NB4 (cell line): ENCODE results near the gene MDM2.

Source experiments
- CTCF ChIP-seq: IDR thresholded peaks from one replicate; pipeline ENCODE4 v1.5.1; 2012; ENCODE audit warnings: low read depth, low read length
- POLR2A ChIP-seq: IDR thresholded peaks from 2 replicates; pipeline ENCODE4 v1.6.1; 2011; ENCODE audit warnings: mild to moderate bottlenecking; ENCODE audit not compliant: insufficient read length; ENCODE audit errors: extremely low read depth

GRCh38 chr12:68790952-68791234 is 17.1 kb upstream of the MDM2 start:
- no peak for TF ChIP-seq CTCF
- TF ChIP-seq POLR2A: no peak
